ENCODE data around the gene KLK7.

DNA sequence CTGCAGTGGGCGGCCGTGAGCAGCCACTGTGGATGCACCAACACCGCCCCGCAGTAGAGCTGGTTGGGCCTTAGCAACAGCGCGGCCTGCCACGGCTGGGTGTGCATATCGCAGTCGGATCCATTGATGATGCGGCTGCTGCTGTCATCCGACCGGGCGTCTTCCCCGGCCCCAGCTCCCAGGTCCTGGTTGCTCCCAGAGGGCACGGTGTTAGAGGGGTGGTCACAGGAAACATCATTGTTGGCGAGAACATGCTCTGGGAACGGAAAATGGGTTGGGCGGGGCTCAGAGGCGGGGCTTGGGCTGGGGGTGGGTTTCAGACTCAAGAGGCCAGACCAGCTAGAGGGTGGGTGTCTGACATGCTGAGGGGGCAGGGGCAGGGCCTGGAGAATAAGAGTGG, 33.9 kb downstream of the KLK7 start:
- TF ChIP-seq, protein P1, sequence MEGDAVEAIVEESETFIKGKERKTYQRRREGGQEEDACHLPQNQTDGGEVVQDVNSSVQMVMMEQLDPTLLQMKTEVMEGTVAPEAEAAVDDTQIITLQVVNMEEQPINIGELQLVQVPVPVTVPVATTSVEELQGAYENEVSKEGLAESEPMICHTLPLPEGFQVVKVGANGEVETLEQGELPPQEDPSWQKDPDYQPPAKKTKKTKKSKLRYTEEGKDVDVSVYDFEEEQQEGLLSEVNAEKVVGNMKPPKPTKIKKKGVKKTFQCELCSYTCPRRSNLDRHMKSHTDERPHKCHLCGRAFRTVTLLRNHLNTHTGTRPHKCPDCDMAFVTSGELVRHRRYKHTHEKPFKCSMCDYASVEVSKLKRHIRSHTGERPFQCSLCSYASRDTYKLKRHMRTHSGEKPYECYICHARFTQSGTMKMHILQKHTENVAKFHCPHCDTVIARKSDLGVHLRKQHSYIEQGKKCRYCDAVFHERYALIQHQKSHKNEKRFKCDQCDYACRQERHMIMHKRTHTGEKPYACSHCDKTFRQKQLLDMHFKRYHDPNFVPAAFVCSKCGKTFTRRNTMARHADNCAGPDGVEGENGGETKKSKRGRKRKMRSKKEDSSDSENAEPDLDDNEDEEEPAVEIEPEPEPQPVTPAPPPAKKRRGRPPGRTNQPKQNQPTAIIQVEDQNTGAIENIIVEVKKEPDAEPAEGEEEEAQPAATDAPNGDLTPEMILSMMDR (conservative IDR thresholded peaks at IDR 0.05; ENCODE audit: low read length): no peak
- no peak for TF ChIP-seq EZH2phosphoT487 (IDR thresholded peaks at IDR 0.05; ENCODE audit: borderline replicate concordance)

All from Loucy (cell line).